Left ventricle myocardium inferior (tissue), 1 donor: ENCODE results near the gene PPOX. TPM values are rescaled to one million over a fixed set of nuclear protein-coding genes. Genes with fewer than 3 reads are reported as not detected.
A peak's percentile ranks its signal among the peaks of the same experiment; 100 is the strongest.

Experiments used
- DNase-seq: peaks from one replicate; pipeline ENCODE4 v3.0.0-alpha.2; 2020
- H3K27ac ChIP-seq: fragments of 200-600 bp; replicated peaks from 2 replicates; pipeline ENCODE4 v1.8.0; 2021
- H3K27me3 ChIP-seq: fragments of 200-600 bp; 2 replicates; pipeline ENCODE4 v1.8.0; 2021; ENCODE audit warnings: low read depth
- H3K36me3 ChIP-seq: fragments of 200-600 bp; 2 replicates; pipeline ENCODE4 v1.8.0; 2021
- H3K4me1 ChIP-seq: fragments of 200-600 bp; 2 replicates; pipeline ENCODE4 v1.8.0; 2021
- H3K4me3 ChIP-seq: fragments of 200-600 bp; 2 replicates; pipeline ENCODE4 v1.8.0; 2021; ENCODE audit warnings: mild to moderate bottlenecking, moderate library complexity
- H3K9me3 ChIP-seq: fragments of 200-600 bp; replicated peaks from 2 replicates; pipeline ENCODE4 v1.8.0; 2021
- CTCF ChIP-seq: fragments of 200-600 bp; IDR thresholded peaks from 2 replicates; pipeline ENCODE4 v1.8.0; 2021; ENCODE audit warnings: antibody characterized with exemption, mild to moderate bottlenecking, borderline replicate concordance
- intact Hi-C: fragments of 100-400 bp; cut with micrococcal nuclease; formaldehyde crosslinking; loops from one replicate; pipeline ENCODE4 v1.11.0; 2022
- total RNA-seq: library from RNA; stranded (reverse); fragmentation: NEBNext Ultra II Directional; extraction: Animal tissue kit (Norgen Biotek cat#: 25700); gene quantifications from one replicate; pipeline ENCODE4 v1.2.1, GENCODE V29; 2021
- donor health status: DM: no; HTN: yes; CAD: no; lungs with severe emphysema.

Gene PPOX
- total RNA-seq, 1 donor from 2014 or later, result 15.2 TPM

- H3K9me3 ChIP-seq, result no peaks in the 10 kb centered on the region
- H3K27me3 ChIP-seq, result no peaks in the 10 kb centered on the region
- H3K27ac ChIP-seq, result no peak overlapping the region
- peaks cover 48% of the 10 kb centered on the region for H3K4me1 ChIP-seq
- intact Hi-C loops, result no loop called here
- H3K4me3 ChIP-seq, result no peak overlapping the region
- DNase-seq, result no peak
- TF ChIP-seq CTCF, result no peak
- peaks cover 70% of the 10 kb centered on the region for H3K36me3 ChIP-seq
Observed at GRCh38 chr1:161121834-161122233, 44.4 kb upstream of the PPOX start.

- no peak overlapping the region for H3K4me3 ChIP-seq
- TF ChIP-seq CTCF, result no peak
- H3K4me1 ChIP-seq, result peaks cover 45% of the 10 kb centered on the region
- DNase-seq, result no peak
- H3K27ac ChIP-seq, result no peak overlapping the region
- intact Hi-C loops, result no loop called here
- H3K27me3 ChIP-seq, result no peaks in the 10 kb centered on the region
- H3K9me3 ChIP-seq, result no peaks in the 10 kb centered on the region
- peaks cover 82% of the 10 kb centered on the region for H3K36me3 ChIP-seq
Observed at GRCh38 chr1:161122967-161123366, 43.3 kb upstream of the PPOX start.

- peaks cover 49% of the 10 kb centered on the region for H3K4me1 ChIP-seq
- no peak overlapping the region for H3K4me3 ChIP-seq
- no peaks in the 10 kb centered on the region for H3K9me3 ChIP-seq
- intact Hi-C loops, result no loop called here
- no peak for DNase-seq
- no peak for TF ChIP-seq CTCF
- H3K36me3 ChIP-seq, result peaks cover 65% of the 10 kb centered on the region
- no peaks in the 10 kb centered on the region for H3K27me3 ChIP-seq
- no peak overlapping the region for H3K27ac ChIP-seq
Observed at GRCh38 chr1:161127649-161128048, 38.6 kb upstream of the PPOX start.

- no peak overlapping the region for H3K27ac ChIP-seq
- no peaks in the 10 kb centered on the region for H3K9me3 ChIP-seq
- DNase-seq, result no peak
- H3K4me1 ChIP-seq, result peaks cover 60% of the 10 kb centered on the region
- intact Hi-C loops, result no loop called here
- no peaks in the 10 kb centered on the region for H3K27me3 ChIP-seq
- TF ChIP-seq CTCF, result no peak
- no peak overlapping the region for H3K4me3 ChIP-seq
- H3K36me3 ChIP-seq, result peaks cover 54% of the 10 kb centered on the region
Observed at GRCh38 chr1:161128591-161129420, 37.4 kb upstream of the PPOX start.

- DNase-seq, result no peak
- no peaks in the 10 kb centered on the region for H3K9me3 ChIP-seq
- TF ChIP-seq CTCF, result no peak
- H3K27ac ChIP-seq, result peak overlapping the region; percentile 97
- H3K4me3 ChIP-seq, result peak overlapping the region; percentile 5
- no peaks in the 10 kb centered on the region for H3K27me3 ChIP-seq
- peaks cover 39% of the 10 kb centered on the region for H3K36me3 ChIP-seq
- intact Hi-C loops, result no loop called here
- peaks cover 70% of the 10 kb centered on the region for H3K4me1 ChIP-seq
Observed at GRCh38 chr1:161130266-161130665, 36.0 kb upstream of the PPOX start.
